Central memory CD8-positive, alpha-beta T cell (primary cell): ENCODE measurements around the gene CEP76.
A peak's percentile ranks its signal among the peaks of the same experiment; 100 is the strongest.

Experiments used
- ATAC-seq: fragments of 150-1000 bp; cut with Tn5 transposase; replicated peaks from 2 replicates; pipeline ENCODE4 v1.10.0; 2022; ENCODE audit warnings: mild to moderate bottlenecking, moderate FRiP score, moderate number of reproducible peaks; ENCODE audit not compliant: poor library complexity, severe bottlenecking; ENCODE audit errors: extremely low read depth
- DNase-seq, 2 donors: peaks; one replicate each; pipeline ENCODE4 v3.0.0; 2021; ENCODE audit warnings: low spot score in 2 of 2
- H3K27ac Mint-ChIP-seq: one replicate; pipeline ENCODE4 v1.8.0; 2022; ENCODE audit warnings: low read depth, mild to moderate bottlenecking, moderate library complexity, mixed read lengths
- H3K27me3 Mint-ChIP-seq: one replicate; pipeline ENCODE4 v1.8.0; 2022; ENCODE audit warnings: mixed read lengths
- H3K36me3 Mint-ChIP-seq: one replicate; pipeline ENCODE4 v1.8.0; 2022; ENCODE audit warnings: mild to moderate bottlenecking, moderate library complexity, mixed read lengths; ENCODE audit not compliant: insufficient read depth
- H3K4me1 Mint-ChIP-seq: one replicate; pipeline ENCODE4 v1.8.0; 2022; ENCODE audit warnings: mixed read lengths
- H3K4me3 Mint-ChIP-seq: one replicate; pipeline ENCODE4 v1.8.0; 2022; ENCODE audit warnings: mild to moderate bottlenecking, moderate library complexity, mixed read lengths
- H3K9me3 Mint-ChIP-seq: one replicate; pipeline ENCODE4 v1.8.0; 2022; ENCODE audit warnings: mixed read lengths

Gene CEP76

DNA sequence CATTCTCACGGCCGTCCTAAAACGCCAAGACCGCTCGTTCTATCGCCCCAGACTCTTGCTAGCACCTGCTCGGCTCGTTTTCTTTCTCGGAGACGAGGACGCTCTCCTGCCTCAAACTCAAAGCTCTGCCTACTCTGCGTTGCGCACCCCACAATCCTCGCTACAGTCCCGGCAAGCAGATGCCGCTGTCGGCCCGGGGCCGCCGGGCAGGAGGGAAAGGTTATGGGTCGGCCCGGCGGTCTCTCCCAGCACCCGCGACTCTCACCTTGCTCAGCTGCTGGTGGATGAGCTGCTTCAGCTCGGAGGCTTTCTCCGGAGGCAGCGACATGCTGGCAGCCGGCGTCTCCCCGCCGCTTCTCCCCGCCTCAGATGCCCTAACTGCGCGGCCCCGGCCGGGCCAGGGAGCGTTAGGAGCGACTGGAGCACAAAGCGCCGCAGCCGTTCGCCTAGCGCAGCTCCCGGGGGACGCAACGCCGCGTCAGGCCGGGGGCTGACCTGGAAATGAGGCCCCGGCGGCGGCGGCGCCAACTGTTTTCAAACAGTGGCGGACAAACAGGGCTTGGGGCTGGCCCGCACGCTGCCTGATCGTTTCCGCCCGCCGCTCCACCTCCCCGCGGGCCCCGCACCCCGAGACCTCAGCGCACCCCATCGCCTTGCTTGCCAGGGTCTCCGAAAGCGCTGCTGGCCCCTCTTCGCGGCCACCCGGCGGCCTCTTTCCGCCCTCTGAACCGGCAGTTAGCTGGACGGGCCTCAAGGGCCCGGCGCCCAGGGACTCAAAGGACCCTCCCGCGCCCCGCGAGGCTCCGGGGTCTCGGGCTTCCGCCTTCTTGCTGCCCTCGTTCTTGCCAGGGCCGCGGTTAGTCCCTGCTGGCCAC is at the start of gene CEP76, which contains the start of gene PSMG2:
Gene CEP76 (minus strand): TSS at position 503 of the 875 bp plus-strand sequence. CDS start 175 bp downstream, at position 328.
Gene PSMG2 (plus strand): TSS at position 822 of the 875 bp plus-strand sequence. CDS start 66 bp downstream, outside the sequence.
- ATAC-seq = peak; percentile 81
- Mint-ChIP-seq H3K27ac (peak within 1 kb of the TSS; percentile 95), H3K4me3 (peak within 1 kb of the TSS; percentile 91), H3K36me3 (peaks cover 34% of the 10 kb centered on the region), H3K4me1 (peaks cover 50% of the 10 kb centered on the region), H3K27me3 (no peaks in the 10 kb centered on the region), H3K9me3 (no peaks in the 10 kb centered on the region)
- peak; percentile 80 to 81 for DNase-seq

- Mint-ChIP-seq H3K27me3 (no peaks in the 10 kb centered on the region), H3K4me3 (no peak overlapping the region), H3K27ac (no peak overlapping the region), H3K36me3 (no peaks in the 10 kb centered on the region), H3K9me3 (no peaks in the 10 kb centered on the region), H3K4me1 (peaks cover 18% of the 10 kb centered on the region)
- DNase-seq (no peak), ATAC-seq (no peak)
Observed at GRCh38 chr18:12751891-12752290, 49.4 kb upstream of the CEP76 start.

- Mint-ChIP-seq H3K4me3 (no peak overlapping the region), H3K36me3 (no peaks in the 10 kb centered on the region), H3K9me3 (no peaks in the 10 kb centered on the region), H3K27me3 (no peaks in the 10 kb centered on the region), H3K27ac (no peak overlapping the region), H3K4me1 (peaks cover 18% of the 10 kb centered on the region)
- DNase-seq = no peak
- no peak for ATAC-seq
Observed at GRCh38 chr18:12751503-12751884, 49.0 kb upstream of the CEP76 start.

GRCh38 chr18:12750715-12751502 is 48.4 kb upstream of the CEP76 start:
- Mint-ChIP-seq H3K36me3 (no peaks in the 10 kb centered on the region), H3K4me3 (no peak overlapping the region), H3K27ac (no peak overlapping the region), H3K27me3 (no peaks in the 10 kb centered on the region), H3K9me3 (no peaks in the 10 kb centered on the region), H3K4me1 (peaks cover 18% of the 10 kb centered on the region)
- ATAC-seq (no peak), DNase-seq (no peak)

- no peak for ATAC-seq
- Mint-ChIP-seq H3K36me3 (no peaks in the 10 kb centered on the region), H3K27ac (peak overlapping the region; percentile 25), H3K9me3 (no peaks in the 10 kb centered on the region), H3K27me3 (no peaks in the 10 kb centered on the region), H3K4me1 (peaks cover 18% of the 10 kb centered on the region), H3K4me3 (no peak overlapping the region)
- no peak for DNase-seq
Observed at GRCh38 chr18:12750076-12750714, 47.7 kb upstream of the CEP76 start.

GRCh38 chr18:12749121-12749520 is 46.6 kb upstream of the CEP76 start:
- no peak for ATAC-seq
- Mint-ChIP-seq H3K4me3 (no peak overlapping the region), H3K27ac (no peak overlapping the region)

DNA sequence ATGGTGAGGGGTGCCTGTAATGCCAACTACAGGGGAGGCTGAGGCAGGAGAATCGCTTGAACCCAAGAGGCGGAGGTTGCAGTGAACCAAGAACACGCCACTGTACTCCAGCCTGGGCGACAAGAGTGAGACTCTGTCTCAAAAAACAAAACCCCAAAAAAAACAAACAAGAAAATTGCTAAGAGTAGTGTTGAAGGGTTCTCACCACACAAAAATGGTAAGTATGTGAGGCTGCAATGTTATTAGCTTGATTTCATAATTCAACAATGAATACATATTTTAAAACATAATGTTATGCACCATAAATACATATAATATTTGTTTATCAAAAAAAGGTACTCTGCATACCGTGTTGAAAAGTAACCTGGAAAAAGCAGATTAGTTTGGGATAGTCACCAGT is 46.1 kb upstream of the CEP76 start:
- ATAC-seq = no peak
- no peak overlapping the region for H3K27ac Mint-ChIP-seq

More at GRCh38 chr18:12749121-12749520, 46.6 kb upstream of the CEP76 start:
- Mint-ChIP-seq H3K4me1 (peaks cover 18% of the 10 kb centered on the region), H3K9me3 (no peaks in the 10 kb centered on the region), H3K36me3 (no peaks in the 10 kb centered on the region), H3K27me3 (no peaks in the 10 kb centered on the region)
- DNase-seq = no peak

GRCh38 chr18:12747530-12748315 is 45.2 kb upstream of the CEP76 start:
- ATAC-seq = no peak
- peaks cover 18% of the 10 kb centered on the region for H3K4me1 Mint-ChIP-seq
- no peaks in the 10 kb centered on the region for H3K9me3 Mint-ChIP-seq
- H3K36me3 Mint-ChIP-seq = no peaks in the 10 kb centered on the region
- no peak for DNase-seq
- no peak overlapping the region for H3K27ac Mint-ChIP-seq
- H3K4me3 Mint-ChIP-seq = no peak overlapping the region
- H3K27me3 Mint-ChIP-seq = no peaks in the 10 kb centered on the region

More for the DNA sequence above, 46.1 kb upstream of the CEP76 start:
- no peak overlapping the region for H3K4me3 Mint-ChIP-seq
- no peaks in the 10 kb centered on the region for H3K36me3 Mint-ChIP-seq
- H3K4me1 Mint-ChIP-seq = peaks cover 18% of the 10 kb centered on the region
- H3K9me3 Mint-ChIP-seq = no peaks in the 10 kb centered on the region
- DNase-seq = no peak
- no peaks in the 10 kb centered on the region for H3K27me3 Mint-ChIP-seq

- H3K27me3 Mint-ChIP-seq = no peaks in the 10 kb centered on the region
- no peak overlapping the region for H3K27ac Mint-ChIP-seq
- no peaks in the 10 kb centered on the region for H3K36me3 Mint-ChIP-seq
- H3K4me1 Mint-ChIP-seq = peaks cover 12% of the 10 kb centered on the region
- H3K4me3 Mint-ChIP-seq = no peak overlapping the region
- no peaks in the 10 kb centered on the region for H3K9me3 Mint-ChIP-seq
- ATAC-seq (no peak), DNase-seq (no peak)
Observed at GRCh38 chr18:12745095-12745795, 42.7 kb upstream of the CEP76 start.

DNA sequence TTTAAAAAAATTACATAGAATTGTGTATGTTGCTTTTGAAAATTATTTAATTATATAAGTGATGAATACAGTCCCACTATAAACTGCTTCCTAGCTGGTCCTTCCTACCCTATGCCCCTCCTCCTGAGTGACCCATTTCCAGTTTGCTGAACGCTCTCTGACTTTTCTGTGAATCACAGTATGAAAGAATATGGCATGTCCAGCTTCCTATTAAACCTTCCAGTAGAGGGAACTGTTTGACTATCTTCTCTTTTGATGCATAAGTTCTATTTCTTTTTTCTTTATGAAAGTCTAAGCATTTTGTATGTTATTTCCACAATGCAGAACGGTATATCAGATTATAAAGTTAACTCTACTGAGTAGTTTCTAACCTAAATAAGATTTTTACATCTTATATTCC is 41.6 kb upstream of the CEP76 start:
- Mint-ChIP-seq H3K9me3 (no peaks in the 10 kb centered on the region), H3K27me3 (no peaks in the 10 kb centered on the region), H3K4me1 (peaks cover under 1% of the 10 kb centered on the region), H3K27ac (no peak overlapping the region), H3K36me3 (no peaks in the 10 kb centered on the region), H3K4me3 (no peak overlapping the region)
- no peak for DNase-seq
- no peak for ATAC-seq

DNA sequence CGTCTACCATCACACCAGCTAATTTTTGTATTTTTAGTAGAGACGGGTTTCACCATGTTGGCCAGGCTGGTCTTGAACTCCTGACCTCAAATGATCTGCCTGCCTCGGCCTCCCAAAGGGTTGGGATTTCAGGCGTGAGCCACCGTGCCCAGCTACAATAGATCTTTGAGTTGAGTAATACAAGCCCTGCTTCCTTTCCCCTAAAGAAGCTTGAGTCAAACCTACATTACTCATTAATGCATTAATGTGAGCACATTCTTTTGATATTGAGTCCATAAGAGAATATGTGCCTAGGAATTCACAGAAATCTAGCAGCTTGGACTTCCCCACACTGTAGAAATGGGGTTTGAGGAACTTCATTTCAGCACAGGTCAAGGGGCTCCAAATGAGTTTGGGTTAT is 39.9 kb upstream of the CEP76 start:
- ATAC-seq = no peak
- H3K36me3 Mint-ChIP-seq = no peaks in the 10 kb centered on the region
- no peak overlapping the region for H3K27ac Mint-ChIP-seq
- no peaks in the 10 kb centered on the region for H3K27me3 Mint-ChIP-seq
- H3K9me3 Mint-ChIP-seq = no peaks in the 10 kb centered on the region
- no peak for DNase-seq
- no peak overlapping the region for H3K4me3 Mint-ChIP-seq
- H3K4me1 Mint-ChIP-seq = no peaks in the 10 kb centered on the region
